GM19395 (cell line): ENCODE data around the gene GNS.

Source experiments
- ATAC-seq: cut with Tn5 transposase; IDR thresholded peaks from one replicate; pipeline ENCODE4 v1.9.1; 2021; ENCODE audit warnings: mild to moderate bottlenecking, moderate library complexity; ENCODE audit not compliant: unreplicated experiment

Gene GNS

GRCh38 chr12:64739778-64740177, 19.4 kb downstream of the GNS start:
- no peak for ATAC-seq

- no peak for ATAC-seq
These were observed 21.7 kb downstream of the GNS start for GRCh38 chr12:64737539-64737938.

GRCh38 chr12:64736771-64737170, 22.4 kb downstream of the GNS start:
- no peak for ATAC-seq

GRCh38 chr12:64735442-64735841, 23.8 kb downstream of the GNS start:
- no peak for ATAC-seq

DNA sequence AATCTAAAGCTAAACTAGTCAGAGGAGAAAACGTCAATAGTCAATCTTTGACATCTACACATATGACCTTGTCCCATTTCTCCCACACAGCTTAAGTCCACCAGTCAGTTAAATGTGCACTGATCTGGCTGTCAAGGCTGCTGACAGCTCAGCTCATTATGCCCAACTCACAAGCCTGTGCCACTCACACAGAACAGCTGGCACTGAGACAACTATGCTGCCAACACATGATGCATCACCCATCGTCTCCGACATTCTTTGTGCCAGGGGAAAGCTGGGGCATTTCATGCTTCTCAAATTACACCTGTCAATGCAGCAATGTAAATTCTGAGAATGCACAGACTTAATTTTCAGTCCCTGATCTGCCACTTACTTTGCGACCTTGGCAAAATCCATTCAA, 25.3 kb downstream of the GNS start:
- no peak for ATAC-seq

- ATAC-seq, result no peak
These were observed 27.5 kb downstream of the GNS start for GRCh38 chr12:64731683-64732082.

DNA sequence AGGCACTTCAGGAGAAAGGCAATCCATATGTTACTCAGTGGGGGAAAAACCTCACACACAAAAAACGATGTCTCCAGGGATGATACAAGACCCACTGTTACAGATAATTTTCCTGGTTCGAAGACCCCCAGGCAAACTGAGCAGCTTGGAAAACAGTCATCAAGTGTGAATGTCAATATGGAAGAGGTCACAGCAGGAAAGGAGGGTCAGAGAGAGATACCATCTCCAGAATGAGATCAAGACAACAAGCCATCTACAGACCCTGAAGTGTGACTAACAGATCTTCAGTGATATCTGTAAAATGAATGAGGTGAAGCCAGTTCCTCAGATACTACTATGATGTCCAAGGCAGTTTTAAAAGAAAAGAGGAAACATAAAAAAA, 28.6 kb downstream of the GNS start:
- ATAC-seq, result peak; percentile 6

- peak; percentile 73 for ATAC-seq
These were observed 29.2 kb downstream of the GNS start for GRCh38 chr12:64729909-64730587.

GRCh38 chr12:64724201-64724745, 34.9 kb downstream of the GNS start:
- ATAC-seq, result no peak

DNA sequence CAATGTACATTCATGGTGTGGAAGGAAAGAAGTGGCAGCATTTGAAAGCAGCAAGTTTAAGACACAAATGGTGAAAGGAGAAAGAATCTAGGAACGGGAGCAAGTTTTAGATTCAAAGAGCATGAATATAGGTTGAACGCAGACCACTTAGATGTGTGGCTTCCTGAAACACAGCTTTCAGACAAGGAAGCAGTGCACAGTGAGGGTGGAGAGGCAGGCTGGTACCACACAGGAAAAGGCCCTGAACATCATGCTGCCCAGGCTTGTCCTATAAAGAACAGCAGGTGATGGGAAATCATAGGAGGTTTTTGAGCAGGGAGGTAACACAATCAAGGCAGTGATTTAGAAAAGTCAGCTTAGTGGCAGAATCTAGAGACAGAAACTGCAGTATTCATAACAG, 35.6 kb downstream of the GNS start:
- ATAC-seq, result no peak

DNA sequence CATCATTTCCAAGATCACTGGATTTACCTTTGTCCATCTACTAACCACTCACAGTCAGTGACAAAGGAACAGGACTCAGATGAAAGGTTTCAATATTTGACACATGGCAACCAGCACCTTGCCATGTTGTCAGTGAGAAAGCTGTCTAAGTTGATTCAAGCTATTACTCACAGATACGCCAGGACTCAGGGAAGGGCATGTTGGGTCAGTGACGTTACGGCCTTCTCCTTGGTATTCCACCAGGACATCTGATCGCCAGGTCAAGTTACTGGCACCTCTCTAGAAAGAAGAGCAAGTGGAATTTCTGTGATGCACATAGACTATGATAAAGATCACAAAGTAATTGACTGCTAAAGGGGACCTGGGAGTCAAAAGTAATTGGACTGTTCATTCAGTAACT, 36.4 kb downstream of the GNS start:
- ATAC-seq, result no peak

DNA sequence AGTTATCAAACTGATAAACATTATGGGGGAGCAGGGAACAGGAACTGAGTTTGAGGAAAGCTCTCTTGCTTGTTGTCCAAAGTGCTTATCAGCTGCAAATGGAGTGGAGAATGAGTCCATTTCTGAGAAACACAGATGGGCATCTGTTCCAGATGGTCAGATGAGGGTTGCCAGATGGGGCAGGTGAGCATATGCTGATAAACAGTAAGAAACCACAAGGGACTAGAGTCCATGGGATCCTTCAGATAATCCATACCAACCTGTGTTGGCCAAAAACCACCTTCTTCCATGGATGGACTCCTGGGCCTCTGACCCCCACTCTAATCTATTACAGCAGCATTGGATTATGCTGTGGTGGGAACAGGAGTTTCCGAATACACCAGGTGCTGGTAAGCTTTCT, 38.3 kb downstream of the GNS start:
- ATAC-seq, result no peak

- ATAC-seq, result no peak
These were observed 40.6 kb downstream of the GNS start for GRCh38 chr12:64718649-64719048.

GRCh38 chr12:64716839-64717455, 42.3 kb downstream of the GNS start:
- no peak for ATAC-seq

GRCh38 chr12:64716371-64716770, 42.8 kb downstream of the GNS start:
- no peak for ATAC-seq

GRCh38 chr12:64714551-64714968, 44.6 kb downstream of the GNS start:
- ATAC-seq, result peak; percentile 88

DNA sequence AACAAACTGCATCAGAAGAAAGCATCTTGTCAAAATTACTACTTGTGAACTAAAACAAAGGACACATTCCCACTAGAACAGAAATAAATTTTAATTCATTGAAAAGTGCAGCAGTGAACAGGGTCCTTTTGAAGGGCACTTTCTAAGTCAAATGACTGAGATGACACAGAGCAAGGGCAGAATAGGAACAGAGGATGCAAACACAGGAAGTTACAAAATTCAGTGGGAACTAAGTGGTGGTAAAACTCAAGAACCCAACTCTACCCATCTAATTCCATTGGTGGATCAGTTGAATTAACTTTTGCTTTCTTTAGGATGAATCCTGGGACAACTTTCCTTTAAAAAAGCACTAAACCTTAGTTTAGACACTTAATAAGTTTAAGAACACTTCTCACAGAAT, 45.8 kb downstream of the GNS start:
- ATAC-seq, result no peak

GRCh38 chr12:64709429-64709828, 49.8 kb downstream of the GNS start:
- no peak for ATAC-seq

DNA sequence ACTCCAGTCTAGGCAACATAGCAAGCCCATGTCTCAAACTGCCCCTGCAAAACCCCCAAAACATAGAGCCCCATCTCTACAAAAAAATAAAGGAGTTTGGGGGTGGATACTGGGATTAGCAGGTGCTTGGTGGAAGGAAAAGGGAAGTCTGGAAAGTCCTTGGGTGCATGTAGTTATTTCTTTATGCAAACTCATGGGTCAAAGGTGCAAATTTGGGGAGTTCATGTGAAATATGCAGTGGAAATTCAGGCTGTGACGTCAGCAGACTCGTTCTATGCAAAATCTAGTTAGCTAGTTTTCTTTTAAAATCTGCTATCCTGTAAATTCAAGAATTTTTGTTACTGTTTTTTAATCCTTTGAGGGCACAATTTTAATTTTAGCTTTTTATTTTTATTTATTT, 51.3 kb downstream of the GNS start:
- ATAC-seq, result no peak

- ATAC-seq, result no peak
These were observed 51.8 kb downstream of the GNS start for GRCh38 chr12:64707362-64707761.

GRCh38 chr12:64706857-64707256, 52.3 kb downstream of the GNS start:
- no peak for ATAC-seq

DNA sequence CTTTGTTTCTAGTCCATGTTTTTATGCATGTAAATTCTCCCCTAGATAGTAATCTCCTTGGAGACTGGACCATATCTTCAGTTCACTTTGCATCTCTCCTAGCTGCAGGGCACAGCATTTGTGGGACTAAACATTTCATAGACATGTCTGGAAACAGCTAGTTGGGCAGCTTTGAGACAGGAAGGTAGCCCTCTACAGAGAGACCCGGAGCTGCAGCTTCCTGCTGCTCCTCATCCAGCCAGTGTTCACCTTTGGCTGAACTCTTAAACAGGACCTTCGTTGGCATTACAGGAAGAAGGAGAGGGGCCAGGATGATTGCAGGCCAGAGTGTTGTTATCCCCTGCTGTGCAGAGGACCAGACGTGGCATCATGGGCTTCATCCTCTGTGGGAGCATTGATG, 52.9 kb downstream of the GNS start:
- ATAC-seq, result no peak

DNA sequence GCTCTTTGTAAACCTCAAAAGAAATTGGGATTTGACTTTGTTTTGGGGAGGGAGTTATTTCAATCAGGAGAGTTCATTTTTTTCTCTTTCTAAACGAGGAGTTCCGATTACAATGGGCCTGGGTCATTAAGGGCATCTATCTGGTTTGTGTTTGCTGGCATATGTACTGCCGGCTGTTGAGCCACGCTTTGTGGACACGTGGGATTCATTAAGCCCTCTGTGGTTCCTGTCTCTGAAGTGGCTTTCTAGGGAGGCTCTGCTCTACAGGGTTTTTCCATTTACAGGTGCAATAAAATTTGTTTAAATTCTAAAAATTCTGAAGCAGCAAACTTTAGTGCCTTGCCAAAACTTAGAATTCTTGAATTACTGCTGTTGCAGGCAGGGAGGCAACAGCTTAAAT, 57.9 kb downstream of the GNS start:
- ATAC-seq, result no peak
